GM13977 (cell line): Measurements from ENCODE around the gene RAPGEFL1.
"Not testable (repeated sequence)": the region's sequence is repeated elsewhere in the genome, so short reads cannot be mapped to it uniquely, and the experiment has no call there.

ENCODE experiments used
- DNase-seq: peaks from one replicate; pipeline ENCODE4 v3.0.0; 2012; ENCODE audit warnings: low spot score
- CTCF ChIP-seq: IDR thresholded peaks from 2 replicates; pipeline ENCODE4 v1.5.1; 2012; ENCODE audit warnings: mild to moderate bottlenecking, control low read depth; ENCODE audit not compliant: insufficient read depth; ENCODE audit errors: extremely low read depth, missing control alignments
- in situ Hi-C: fragments of 300-500 bp; cut with MboI; formaldehyde crosslinking; loops from one replicate; pipeline ENCODE4 v1.12.0; 2022; ENCODE audit warnings: low sequenced_read_pairs, low pct_unique_long_range_greater_than_20kb, mixed read lengths, inconsistent platforms; ENCODE audit not compliant: unreplicated experiment

The RAPGEFL1 gene

GRCh38 chr17:40203131-40203530, 25.9 kb downstream of the RAPGEFL1 start:
- no peak for TF ChIP-seq CTCF
- DNase-seq = no peak
- in situ Hi-C loops = loop anchor here (10.0 kb wide), 2 partner anchors 82 to 152 kb away; partner anchors contain the start of gene CDC6

- not testable (repeated sequence) for DNase-seq
- in situ Hi-C loops = loop anchor here (10.0 kb wide), 2 partner anchors 79 to 149 kb away; partner anchors contain the start of gene CDC6
Measured at GRCh38 chr17:40206193-40206592, 28.9 kb downstream of the RAPGEFL1 start.

GRCh38 chr17:40209404-40210093, 32.3 kb downstream of the RAPGEFL1 start:
- DNase-seq = no peak
- TF ChIP-seq CTCF = no peak
- in situ Hi-C loops = loop anchor here (10.0 kb wide), 2 partner anchors 75 to 145 kb away; partner anchors contain the start of gene CDC6

- in situ Hi-C loops, DNase-seq: not testable (repeated sequence)
Measured at GRCh38 chr17:40213914-40214313, 36.6 kb downstream of the RAPGEFL1 start.

- in situ Hi-C loops = no loop called here
Measured at GRCh38 chr17:40218006-40218739, 40.9 kb downstream of the RAPGEFL1 start.

GRCh38 chr17:40218740-40219593, 41.7 kb downstream of the RAPGEFL1 start, which contains the start of gene WIPF2:
WIPF2 (plus strand) TSS chr17:40219304; CDS start chr17:40256460, 37,156 bp downstream.
- DNase-seq = peak; percentile 97
- in situ Hi-C loops = no loop called here
- peak; percentile 30 for TF ChIP-seq CTCF

More at GRCh38 chr17:40218006-40218739, 40.9 kb downstream of the RAPGEFL1 start:
- no peak for TF ChIP-seq CTCF
- no peak for DNase-seq

- in situ Hi-C loops = no loop called here
- DNase-seq = peak; percentile 65
- no peak for TF ChIP-seq CTCF
Measured at GRCh38 chr17:40219594-40220338, 42.5 kb downstream of the RAPGEFL1 start.
